ENCODE data around the gene GPR137B. TPM values are rescaled to one million over a fixed set of nuclear protein-coding genes. Genes with fewer than 3 reads are reported as not detected.

GPR137B gene
- total and polyA plus RNA-seq, 5 donors from 2014 or later = 5.2 to 18.6 (median 7.6) TPM

DNA sequence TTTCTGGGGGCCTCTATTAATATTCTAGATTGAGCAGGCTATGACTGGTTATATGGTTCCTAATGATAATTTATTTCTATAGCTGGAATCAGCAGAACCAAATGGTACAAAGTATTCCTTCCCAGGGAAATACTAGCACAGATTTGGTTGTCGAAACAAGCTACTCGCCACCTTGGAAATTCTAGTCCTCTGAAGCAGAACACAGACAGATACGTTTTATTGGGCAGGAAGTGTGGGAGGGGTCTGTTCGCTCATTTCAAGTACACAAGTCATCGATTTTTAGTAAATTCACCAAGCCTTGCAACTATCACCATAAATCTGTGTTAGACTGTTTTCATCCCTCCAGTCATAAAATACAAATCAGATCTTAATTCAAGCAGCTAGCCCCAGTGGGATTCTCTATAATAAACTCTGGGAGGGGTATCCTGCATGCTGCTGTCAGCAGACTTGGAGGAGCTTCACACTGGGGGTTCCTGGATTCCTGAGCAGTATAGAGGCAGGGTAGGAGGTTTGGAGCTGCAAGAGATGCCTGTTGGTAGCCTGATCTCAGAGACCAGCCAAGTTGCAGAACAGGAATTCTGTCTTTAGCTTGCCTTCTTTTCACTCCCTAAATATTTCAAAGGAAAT lies 9.8 kb upstream of the GPR137B start:
- no peak overlapping the region for H3K27ac ChIP-seq (ENCODE audit: insufficient read depth, low read length, poor library complexity, severe bottlenecking)
- Mint-ChIP-seq H3K36me3 (no peaks in the 10 kb centered on the region), H3K9me3 (peaks cover 0 to 1% (median 0%) of the 10 kb centered on the region in 7 donors), H3K27me3 (peaks cover 50% of the 10 kb centered on the region), H3K4me1 (no peaks in the 10 kb centered on the region), H3K27ac (no peak overlapping the region), H3K4me3 (no peak overlapping the region)
- H3K4me1 ChIP-seq (ENCODE audit: control insufficient read depth, insufficient read depth, low read length, poor library complexity, severe bottlenecking) = no peaks in the 10 kb centered on the region
- H3K9me3 ChIP-seq (ENCODE audit: control insufficient read depth in 2 of 2, low read length in 2 of 2) = no peaks in the 10 kb centered on the region
- no peak for ATAC-seq (ENCODE audit: low read depth in 2 of 2)
- peaks cover 7% of the 10 kb centered on the region for H3K27me3 ChIP-seq (ENCODE audit: control insufficient read depth, insufficient read depth, low read length)
- no peaks in the 10 kb centered on the region for H3K36me3 ChIP-seq (ENCODE audit: control insufficient read depth, insufficient read depth, low read length)
- H3K4me3 ChIP-seq (ENCODE audit: low read depth, low read length) = no peak overlapping the region
- DNase-seq = no peak

DNA sequence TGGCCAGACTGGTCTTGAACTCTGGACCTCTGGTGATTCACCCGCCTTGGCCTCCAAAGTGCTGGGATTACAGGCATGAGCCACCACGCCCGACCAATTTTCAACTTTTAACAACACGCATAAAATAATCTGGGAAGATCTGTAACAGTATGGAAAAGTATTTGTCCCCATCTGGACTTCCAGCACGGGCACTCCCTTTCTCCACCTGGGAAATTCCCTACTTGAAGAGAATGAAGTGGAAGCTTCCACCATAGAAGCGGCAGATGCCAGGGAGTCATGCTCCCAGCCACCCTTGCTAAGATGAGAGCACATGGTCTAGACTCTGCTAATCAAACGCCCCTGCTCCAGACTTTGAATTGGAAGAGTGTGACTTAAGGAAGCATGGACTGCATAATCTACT lies 9.0 kb upstream of the GPR137B start:
- no peak overlapping the region for H3K4me3 ChIP-seq (ENCODE audit: low read depth, low read length)
- H3K27me3 ChIP-seq (ENCODE audit: control insufficient read depth, insufficient read depth, low read length) = peaks cover 7% of the 10 kb centered on the region
- no peaks in the 10 kb centered on the region for H3K9me3 ChIP-seq (ENCODE audit: control insufficient read depth in 2 of 2, low read length in 2 of 2)
- no peaks in the 10 kb centered on the region for H3K4me1 ChIP-seq (ENCODE audit: control insufficient read depth, insufficient read depth, low read length, poor library complexity, severe bottlenecking)
- DNase-seq = no peak
- Mint-ChIP-seq H3K27me3 (peaks cover 52% of the 10 kb centered on the region), H3K36me3 (no peaks in the 10 kb centered on the region), H3K4me3 (no peak overlapping the region), H3K4me1 (no peaks in the 10 kb centered on the region), H3K27ac (no peak overlapping the region), H3K9me3 (peaks cover 0 to 1% (median 0%) of the 10 kb centered on the region in 7 donors)
- no peaks in the 10 kb centered on the region for H3K36me3 ChIP-seq (ENCODE audit: control insufficient read depth, insufficient read depth, low read length)
- no peak for ATAC-seq (ENCODE audit: low read depth in 2 of 2)
- no peak overlapping the region for H3K27ac ChIP-seq (ENCODE audit: insufficient read depth, low read length, poor library complexity, severe bottlenecking)

DNA sequence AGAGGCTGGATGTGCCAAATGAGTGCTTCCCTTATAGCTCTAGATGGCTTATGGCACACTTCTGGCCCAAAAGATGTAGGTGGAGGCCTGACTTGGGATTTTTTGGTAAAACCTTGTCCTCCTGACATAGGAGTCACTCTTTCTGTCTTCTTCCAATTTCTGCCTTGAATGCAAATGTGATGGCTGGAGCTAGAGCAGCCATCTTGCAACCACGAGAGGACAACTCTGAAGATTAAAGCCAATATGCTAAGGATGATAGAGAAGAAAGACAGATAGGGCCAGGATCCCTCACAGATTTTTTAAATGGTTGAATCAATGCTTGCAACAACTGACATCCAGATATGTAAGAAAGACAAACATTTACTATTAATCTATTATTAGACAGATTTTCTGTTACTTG lies 8.5 kb upstream of the GPR137B start:
- Histone ChIP-seq H3K4me1 (ENCODE audit: control insufficient read depth, insufficient read depth, low read length, poor library complexity, severe bottlenecking) (no peaks in the 10 kb centered on the region), H3K4me3 (ENCODE audit: low read depth, low read length) (no peak overlapping the region), H3K27ac (ENCODE audit: insufficient read depth, low read length, poor library complexity, severe bottlenecking) (no peak overlapping the region), H3K27me3 (ENCODE audit: control insufficient read depth, insufficient read depth, low read length) (peaks cover 7% of the 10 kb centered on the region), H3K36me3 (ENCODE audit: control insufficient read depth, insufficient read depth, low read length) (no peaks in the 10 kb centered on the region), H3K9me3 (ENCODE audit: control insufficient read depth in 2 of 2, low read length in 2 of 2) (no peaks in the 10 kb centered on the region)
- Mint-ChIP-seq H3K4me3 (no peak overlapping the region), H3K27ac (no peak overlapping the region), H3K9me3 (peaks cover 0 to 1% (median 0%) of the 10 kb centered on the region in 7 donors), H3K36me3 (no peaks in the 10 kb centered on the region), H3K4me1 (no peaks in the 10 kb centered on the region), H3K27me3 (peaks cover 52% of the 10 kb centered on the region)
- ATAC-seq (ENCODE audit: low read depth in 2 of 2) (no peak), DNase-seq (no peak)

DNA sequence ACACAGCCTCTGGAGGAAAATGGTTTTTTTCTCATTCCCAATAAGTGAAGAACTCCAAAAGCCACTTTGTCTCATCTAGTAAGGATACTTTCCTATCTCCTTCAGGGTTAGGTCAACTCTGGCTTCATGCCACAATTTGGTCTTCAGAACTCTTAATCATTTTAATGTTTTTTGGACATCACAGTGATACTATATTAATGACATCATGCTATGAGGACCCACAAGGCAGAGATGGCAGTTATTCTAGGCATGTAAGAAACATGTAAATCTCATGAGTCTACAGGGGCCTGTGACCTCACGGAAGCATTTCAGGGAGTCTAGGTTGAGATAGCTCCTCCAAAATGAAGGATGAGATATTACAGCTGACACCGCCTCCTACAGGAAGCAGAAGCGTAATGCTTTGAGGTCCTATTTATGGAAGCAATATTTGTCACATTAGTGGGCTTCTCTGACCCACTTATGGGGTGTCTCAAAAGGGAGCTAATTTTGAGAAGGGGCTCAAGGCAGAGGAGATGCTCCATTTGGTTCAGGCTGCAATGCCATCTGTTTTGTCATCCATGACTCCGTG lies 5.0 kb upstream of the GPR137B start:
- H3K4me1 ChIP-seq (ENCODE audit: control insufficient read depth, insufficient read depth, low read length, poor library complexity, severe bottlenecking) = peaks cover 10% of the 10 kb centered on the region
- no peak overlapping the region for H3K4me3 ChIP-seq (ENCODE audit: low read depth, low read length)
- peaks cover 12% of the 10 kb centered on the region for H3K27me3 ChIP-seq (ENCODE audit: control insufficient read depth, insufficient read depth, low read length)
- no peak overlapping the region for H3K27ac ChIP-seq (ENCODE audit: insufficient read depth, low read length, poor library complexity, severe bottlenecking)
- no peaks in the 10 kb centered on the region for H3K36me3 Mint-ChIP-seq
- no peaks in the 10 kb centered on the region for H3K9me3 ChIP-seq (ENCODE audit: control insufficient read depth in 2 of 2, low read length in 2 of 2)
- no peak for ATAC-seq (ENCODE audit: low read depth in 2 of 2)
- H3K36me3 ChIP-seq (ENCODE audit: control insufficient read depth, insufficient read depth, low read length) = no peaks in the 10 kb centered on the region
- H3K27me3 Mint-ChIP-seq = peaks cover 41% of the 10 kb centered on the region
- H3K9me3 Mint-ChIP-seq = peaks cover 0 to 1% (median 0%) of the 10 kb centered on the region in 7 donors
- no peak for DNase-seq
- H3K4me1 Mint-ChIP-seq = peaks cover 0 to 12% (median 0%) of the 10 kb centered on the region in 4 donors
- H3K4me3 Mint-ChIP-seq = peak overlapping the region in 2 of 4 donors; percentile 16 to 61
- peak overlapping the region in 1 of 3 donors; percentile 38 for H3K27ac Mint-ChIP-seq

DNA sequence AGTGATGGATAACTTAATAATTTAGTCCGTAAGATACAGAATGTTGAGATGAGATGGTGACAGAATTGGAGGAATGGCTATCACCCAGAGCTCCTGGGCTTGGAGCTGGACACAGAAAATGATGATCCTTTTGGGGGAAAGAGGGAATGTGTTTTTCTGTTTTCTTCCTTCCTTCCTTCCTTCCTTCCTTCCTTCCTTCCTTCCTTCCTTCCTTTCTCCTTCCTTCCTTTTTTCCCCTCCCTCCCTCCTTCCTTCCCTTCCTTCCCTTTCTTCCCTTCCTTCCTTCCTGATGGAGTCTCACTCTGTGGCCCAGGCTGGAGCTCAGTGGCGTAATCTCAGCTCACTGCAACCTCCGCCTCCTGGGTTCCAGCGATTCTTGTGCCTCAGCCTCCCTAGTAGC lies 2.8 kb upstream of the GPR137B start:
- DNase-seq (no peak), ATAC-seq (ENCODE audit: low read depth in 2 of 2) (no peak)
- peaks cover 39% of the 10 kb centered on the region for H3K27me3 Mint-ChIP-seq
- H3K27ac Mint-ChIP-seq = no peak overlapping the region
- Histone ChIP-seq H3K4me1 (ENCODE audit: control insufficient read depth, insufficient read depth, low read length, poor library complexity, severe bottlenecking) (peaks cover 23% of the 10 kb centered on the region), H3K36me3 (ENCODE audit: control insufficient read depth, insufficient read depth, low read length) (no peaks in the 10 kb centered on the region), H3K4me3 (ENCODE audit: low read depth, low read length) (no peak overlapping the region), H3K27ac (ENCODE audit: insufficient read depth, low read length, poor library complexity, severe bottlenecking) (no peak overlapping the region), H3K9me3 (ENCODE audit: control insufficient read depth in 2 of 2, low read length in 2 of 2) (no peaks in the 10 kb centered on the region), H3K27me3 (ENCODE audit: control insufficient read depth, insufficient read depth, low read length) (peaks cover 10% of the 10 kb centered on the region)
- H3K9me3 Mint-ChIP-seq = peaks cover 0 to 1% (median 0%) of the 10 kb centered on the region in 7 donors
- no peaks in the 10 kb centered on the region for H3K36me3 Mint-ChIP-seq
- H3K4me1 Mint-ChIP-seq = peaks cover 8 to 29% (median 11%) of the 10 kb centered on the region in 4 donors
- peak overlapping the region in 1 of 4 donors; percentile 92 for H3K4me3 Mint-ChIP-seq

DNA sequence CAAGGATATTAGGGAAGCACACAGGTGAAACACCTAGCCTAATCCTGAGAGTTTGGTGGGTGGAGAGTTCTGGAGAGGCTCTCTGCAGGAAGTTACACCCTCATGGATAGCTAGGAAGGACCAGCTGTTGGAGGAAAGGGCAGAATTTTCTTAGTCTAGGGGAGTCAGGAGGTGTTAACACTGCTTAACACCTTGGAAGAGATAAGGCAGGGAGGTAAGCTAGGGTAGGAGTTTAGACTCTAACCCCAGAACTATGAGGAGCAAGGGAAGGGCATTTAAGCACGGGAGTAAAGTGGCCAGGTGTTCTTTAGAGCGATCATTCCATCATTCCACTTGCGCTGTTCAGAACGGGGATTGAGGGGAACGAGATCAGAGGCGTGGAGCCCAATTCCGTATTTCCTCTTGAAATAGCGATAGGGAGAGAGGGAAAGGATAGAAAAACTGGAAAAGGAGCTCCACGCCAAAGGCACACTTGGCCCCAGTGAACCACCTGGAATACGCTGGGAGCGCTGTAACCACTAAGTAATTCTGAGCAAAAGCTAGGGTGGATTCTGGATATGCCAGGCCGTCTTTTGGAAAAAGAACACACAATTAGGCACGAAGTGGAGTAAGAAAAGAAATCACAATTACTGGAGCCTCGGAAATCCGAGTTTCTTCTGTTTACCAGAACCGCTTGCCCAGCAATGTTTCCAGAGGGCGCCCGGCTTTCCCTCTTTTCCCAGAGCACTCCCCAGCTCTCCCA lies 1.5 kb upstream of the GPR137B start:
- Histone ChIP-seq H3K36me3 (ENCODE audit: control insufficient read depth, insufficient read depth, low read length) (no peaks in the 10 kb centered on the region), H3K9me3 (ENCODE audit: control insufficient read depth in 2 of 2, low read length in 2 of 2) (no peaks in the 10 kb centered on the region), H3K27me3 (ENCODE audit: control insufficient read depth, insufficient read depth, low read length) (peaks cover 10% of the 10 kb centered on the region), H3K4me1 (ENCODE audit: control insufficient read depth, insufficient read depth, low read length, poor library complexity, severe bottlenecking) (peaks cover 28% of the 10 kb centered on the region), H3K4me3 (ENCODE audit: low read depth, low read length) (no peak overlapping the region), H3K27ac (ENCODE audit: insufficient read depth, low read length, poor library complexity, severe bottlenecking) (no peak overlapping the region)
- peaks cover 0 to 1% (median 0%) of the 10 kb centered on the region in 7 donors for H3K9me3 Mint-ChIP-seq
- H3K36me3 Mint-ChIP-seq = peaks cover under 1% of the 10 kb centered on the region
- ATAC-seq (ENCODE audit: low read depth in 2 of 2) = no peak
- peak overlapping the region in 2 of 3 donors; percentile 13 to 66 for H3K27ac Mint-ChIP-seq
- H3K4me1 Mint-ChIP-seq = peaks cover 14 to 40% (median 19%) of the 10 kb centered on the region in 4 donors
- H3K27me3 Mint-ChIP-seq = peaks cover 35% of the 10 kb centered on the region
- peak overlapping the region; percentile 84 to 92 (median 86) for H3K4me3 Mint-ChIP-seq
- no peak for DNase-seq

DNA sequence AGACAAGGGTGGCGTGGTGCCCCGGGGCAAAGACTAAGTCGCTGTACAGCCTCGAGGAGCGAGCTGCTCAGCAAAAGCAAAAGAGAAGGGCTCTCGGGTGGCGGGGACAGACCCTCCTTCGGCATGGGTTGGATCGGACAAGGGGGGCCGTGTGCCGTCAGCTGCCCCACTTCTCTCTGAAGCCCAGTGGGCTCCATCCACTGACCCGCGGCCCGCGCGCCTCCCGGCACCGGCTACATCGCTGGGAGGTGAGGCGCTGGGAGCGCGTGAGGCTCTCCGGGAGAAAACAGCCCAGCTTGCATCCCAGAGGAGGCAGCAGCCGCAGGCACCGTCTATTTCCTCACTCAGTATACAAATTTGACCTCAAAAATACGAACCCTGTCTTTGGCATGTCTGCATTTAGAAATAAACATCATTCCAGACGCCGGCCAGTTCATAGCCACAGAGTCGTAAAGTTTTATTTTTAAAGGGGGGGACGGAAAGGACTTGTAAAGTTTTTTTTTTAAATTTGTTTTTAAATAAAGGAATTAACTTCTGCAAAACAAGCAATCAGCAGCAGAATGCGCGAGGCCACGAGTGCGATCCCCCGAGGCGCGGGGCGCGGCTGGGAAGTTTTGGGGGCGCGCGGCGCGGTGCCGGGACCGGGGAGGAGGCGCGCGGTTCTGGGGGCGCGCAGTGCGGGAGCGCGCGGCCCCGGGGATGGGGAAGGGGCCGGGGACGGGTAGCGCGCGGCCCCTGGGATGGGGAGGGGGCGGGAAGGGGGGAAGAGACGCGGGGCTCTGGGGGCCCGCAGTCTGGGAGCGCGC lies 689 bp upstream of the GPR137B start:
- Histone ChIP-seq H3K27ac (ENCODE audit: insufficient read depth, low read length, poor library complexity, severe bottlenecking) (no peak overlapping the region), H3K9me3 (ENCODE audit: control insufficient read depth in 2 of 2, low read length in 2 of 2) (no peaks in the 10 kb centered on the region), H3K27me3 (ENCODE audit: control insufficient read depth, insufficient read depth, low read length) (peaks cover 10% of the 10 kb centered on the region), H3K4me1 (ENCODE audit: control insufficient read depth, insufficient read depth, low read length, poor library complexity, severe bottlenecking) (peaks cover 28% of the 10 kb centered on the region), H3K4me3 (ENCODE audit: low read depth, low read length) (peak overlapping the region; percentile 72), H3K36me3 (ENCODE audit: control insufficient read depth, insufficient read depth, low read length) (no peaks in the 10 kb centered on the region)
- H3K36me3 Mint-ChIP-seq = peaks cover 5% of the 10 kb centered on the region
- peak in 1 of 3 donors; percentile 6 for DNase-seq
- H3K4me3 Mint-ChIP-seq = peak overlapping the region; percentile 84 to 92 (median 86)
- peak overlapping the region in 2 of 3 donors; percentile 15 to 66 for H3K27ac Mint-ChIP-seq
- H3K4me1 Mint-ChIP-seq = peaks cover 14 to 48% (median 19%) of the 10 kb centered on the region in 4 donors
- peaks cover 0 to 1% (median 0%) of the 10 kb centered on the region in 7 donors for H3K9me3 Mint-ChIP-seq
- ATAC-seq (ENCODE audit: low read depth in 2 of 2) = no peak
- H3K27me3 Mint-ChIP-seq = peaks cover 32% of the 10 kb centered on the region

All from CD4-positive, CD25-positive, alpha-beta regulatory T cell (primary cell).